GM15510 (cell line): ENCODE measurements around the gene NFXL1.

Experiments
- POLR2A ChIP-seq: IDR thresholded peaks from 3 replicates; pipeline ENCODE4 v1.6.1; 2011; ENCODE audit warnings: borderline replicate concordance; ENCODE audit not compliant: insufficient read length; ENCODE audit errors: extremely low read depth

NFXL1 gene

GRCh38 chr4:47914220-47914925, at the start of gene NFXL1:
Gene NFXL1, minus strand, starts transcription at chr4:47914583. Its CDS starts 380 bp downstream, at chr4:47914203.
- peak; percentile 93 for TF ChIP-seq POLR2A

DNA sequence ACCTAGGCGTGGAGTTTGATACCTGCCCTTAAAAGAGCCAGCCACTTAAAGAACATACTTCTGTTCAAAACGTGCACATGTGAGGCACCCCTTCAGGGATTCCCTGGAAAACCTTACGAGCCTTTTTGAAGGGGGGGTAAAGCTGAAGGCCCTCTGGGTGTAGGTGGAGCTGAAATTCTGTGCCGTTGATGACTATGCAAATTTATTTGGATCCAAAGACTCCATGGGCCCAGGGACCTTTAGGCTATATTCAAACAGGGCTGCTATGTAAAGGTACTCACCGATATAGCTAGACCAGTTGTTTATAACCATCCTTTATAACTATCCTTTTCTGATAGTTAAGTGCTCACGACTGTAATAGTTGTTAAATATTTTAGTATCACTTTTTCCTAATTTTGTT, 40.3 kb upstream of the NFXL1 start:
- TF ChIP-seq POLR2A = no peak

- no peak for TF ChIP-seq POLR2A
Observed at GRCh38 chr4:47954245-47954644, 39.9 kb upstream of the NFXL1 start.

DNA sequence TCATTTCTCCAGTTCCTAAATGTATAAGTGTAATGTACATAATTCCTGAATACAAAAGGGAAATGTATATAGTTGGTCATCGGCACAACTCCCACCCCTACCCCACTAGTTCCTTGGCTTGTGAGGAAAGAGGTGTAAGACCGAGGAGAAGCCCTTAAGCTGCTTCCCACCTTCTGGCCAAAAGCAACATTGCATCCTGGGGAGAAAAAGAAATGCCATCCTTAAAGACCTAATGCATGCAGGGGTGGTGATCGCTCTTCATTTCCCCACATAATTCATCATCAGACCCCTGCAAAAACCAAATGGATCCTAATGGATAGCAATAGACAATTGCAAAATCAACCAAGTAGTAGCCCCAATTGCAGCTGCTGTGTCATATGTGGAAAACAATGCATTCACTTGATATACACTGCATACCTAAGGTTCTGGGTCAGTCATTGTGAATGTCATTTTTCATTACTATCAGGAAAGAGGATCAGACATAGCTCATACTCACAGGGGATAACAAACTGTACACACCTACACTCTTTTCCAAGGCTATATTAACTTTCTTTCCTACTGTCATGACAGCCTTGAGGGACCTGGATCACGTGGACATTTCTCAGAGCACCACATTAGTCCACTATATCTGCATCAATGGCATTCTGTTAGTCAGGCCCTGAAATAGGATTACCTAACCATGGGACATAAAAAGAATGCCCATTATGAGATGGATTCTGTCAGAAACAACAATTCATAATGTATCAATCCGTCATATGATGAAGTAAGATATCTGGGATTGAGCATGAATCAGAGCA, 31.7 kb upstream of the NFXL1 start:
- no peak for TF ChIP-seq POLR2A

GRCh38 chr4:47942081-47942819, 27.9 kb upstream of the NFXL1 start:
- no peak for TF ChIP-seq POLR2A

GRCh38 chr4:47939456-47939855, 25.1 kb upstream of the NFXL1 start:
- no peak for TF ChIP-seq POLR2A

- TF ChIP-seq POLR2A = no peak
Observed at GRCh38 chr4:47936336-47936735, 22.0 kb upstream of the NFXL1 start.

- no peak for TF ChIP-seq POLR2A
Observed at GRCh38 chr4:47933840-47934239, 19.5 kb upstream of the NFXL1 start.

DNA sequence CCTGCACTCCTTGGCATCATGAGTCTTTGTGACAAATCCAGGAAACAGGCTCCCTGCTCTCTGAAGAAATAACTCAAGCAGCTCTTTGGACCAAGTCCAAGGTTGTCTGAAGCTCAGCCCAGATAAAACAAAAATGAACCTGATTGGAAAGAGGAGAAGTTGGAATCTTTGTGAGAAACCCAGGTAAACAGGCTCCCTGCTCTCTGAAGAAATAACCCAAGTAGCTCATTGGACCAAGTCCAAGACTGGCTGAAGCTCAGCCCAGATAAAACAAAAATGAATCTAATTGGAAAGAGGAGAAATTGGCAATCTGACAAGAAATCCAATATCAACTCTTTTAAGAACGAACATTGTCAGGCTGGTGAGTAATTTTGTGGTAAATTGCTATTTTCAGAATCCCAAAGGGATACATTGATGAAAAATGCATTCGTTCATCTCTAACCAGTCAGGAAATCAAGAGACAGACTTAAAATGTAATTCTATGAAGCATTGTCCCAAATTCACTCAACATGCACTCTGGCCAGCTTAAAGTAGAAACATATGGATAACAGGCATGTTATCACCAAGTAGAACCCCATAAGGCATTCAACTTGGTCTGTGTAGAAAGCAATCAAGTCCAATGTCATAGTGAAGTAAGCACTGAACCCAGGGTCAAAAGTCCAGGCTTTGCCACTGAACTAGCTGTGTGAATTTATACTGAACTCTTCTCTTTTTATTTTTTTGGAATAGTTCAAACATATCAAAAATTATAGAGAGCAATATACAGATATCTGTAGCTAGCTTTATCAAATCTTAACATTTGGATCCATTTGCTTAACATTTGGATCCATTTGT, 16.8 kb upstream of the NFXL1 start:
- TF ChIP-seq POLR2A = no peak

GRCh38 chr4:47929682-47930201, 15.4 kb upstream of the NFXL1 start:
- TF ChIP-seq POLR2A = no peak

DNA sequence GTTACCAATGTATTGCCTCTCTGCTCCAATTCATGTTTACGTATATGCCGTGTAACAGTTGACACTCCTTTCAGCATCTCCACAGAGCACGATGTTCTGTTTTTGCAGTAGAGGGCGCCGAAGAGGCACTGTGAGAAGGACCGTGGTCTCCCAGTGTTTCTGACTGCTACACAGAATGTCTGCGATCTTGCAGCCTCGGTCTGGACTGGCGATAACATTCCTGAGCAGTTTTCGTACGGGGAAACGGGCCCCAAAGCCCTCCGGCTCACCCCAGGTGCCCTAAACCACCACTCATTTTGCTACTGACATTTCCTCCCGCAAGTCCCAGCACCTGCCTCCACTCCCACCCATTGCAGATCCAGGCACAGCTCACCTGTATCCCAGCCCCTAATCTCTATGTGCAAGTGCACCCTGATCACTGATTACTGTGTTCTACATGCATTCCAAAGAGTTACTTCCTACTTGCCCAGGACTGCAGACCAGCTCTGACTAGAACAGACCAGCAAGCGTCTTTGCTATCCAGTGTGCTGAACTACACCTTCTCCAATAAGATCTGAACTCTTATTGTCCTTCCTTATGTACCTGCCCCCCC, 12.4 kb upstream of the NFXL1 start:
- no peak for TF ChIP-seq POLR2A

- no peak for TF ChIP-seq POLR2A
Observed at GRCh38 chr4:47915378-47915777, 995 bp upstream of the NFXL1 start.

DNA sequence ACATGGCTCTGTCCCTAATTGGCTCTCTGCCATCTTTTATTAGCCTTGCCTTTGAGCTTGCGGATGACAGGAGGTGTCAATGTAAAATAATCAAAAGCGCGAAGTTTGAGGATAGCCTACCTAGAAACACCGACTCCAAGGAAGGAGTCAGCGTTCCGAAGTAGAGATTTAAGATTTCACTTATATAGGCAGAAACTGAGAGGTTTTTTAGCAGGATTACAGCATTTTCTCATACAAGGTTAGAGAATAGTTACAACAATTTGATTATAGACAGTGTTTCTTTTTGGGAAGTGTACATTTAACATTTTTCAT, 499 bp upstream of the NFXL1 start:
- TF ChIP-seq POLR2A = no peak

- TF ChIP-seq POLR2A = no peak
Observed at GRCh38 chr4:47913861-47914219, 543 bp downstream of the NFXL1 start.
